ENCODE results near the gene CD248.
A peak's percentile ranks its signal among the peaks of the same experiment; 100 is the strongest.

Gene CD248

DNA sequence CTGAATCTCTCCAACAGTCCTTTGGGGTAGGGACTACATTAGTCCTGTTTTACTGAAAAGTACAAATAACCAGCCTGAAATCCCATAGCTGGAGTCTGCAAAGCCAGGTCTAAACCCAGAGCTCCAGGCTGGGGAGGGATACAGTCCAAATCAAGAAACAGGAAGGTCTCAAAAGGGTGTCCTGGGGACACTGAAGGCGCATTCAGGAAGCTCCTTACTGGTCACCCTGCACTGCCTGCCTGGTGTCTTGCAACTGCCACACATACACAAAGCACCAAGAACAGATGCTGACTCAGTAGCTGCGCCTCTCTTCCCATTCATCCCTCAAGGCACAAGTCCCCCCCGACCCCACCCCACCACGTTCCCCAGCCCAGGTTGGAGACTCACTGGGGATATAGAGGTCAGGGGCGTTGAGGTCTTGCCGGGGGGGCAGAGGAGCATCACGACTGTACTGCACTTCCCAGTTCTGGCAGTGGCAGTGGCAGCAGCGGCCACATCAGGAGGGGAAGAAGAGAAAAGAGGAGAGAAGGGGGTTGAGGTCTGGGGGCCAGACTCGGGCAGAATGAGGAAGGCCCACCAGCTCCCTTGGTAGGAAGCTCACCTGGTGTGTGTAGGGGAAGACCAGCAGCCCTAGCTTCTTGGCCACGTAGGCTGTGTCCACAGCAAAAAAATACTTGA, 29.5 kb downstream of the CD248 start:
- TF ChIP-seq, protein P1, sequence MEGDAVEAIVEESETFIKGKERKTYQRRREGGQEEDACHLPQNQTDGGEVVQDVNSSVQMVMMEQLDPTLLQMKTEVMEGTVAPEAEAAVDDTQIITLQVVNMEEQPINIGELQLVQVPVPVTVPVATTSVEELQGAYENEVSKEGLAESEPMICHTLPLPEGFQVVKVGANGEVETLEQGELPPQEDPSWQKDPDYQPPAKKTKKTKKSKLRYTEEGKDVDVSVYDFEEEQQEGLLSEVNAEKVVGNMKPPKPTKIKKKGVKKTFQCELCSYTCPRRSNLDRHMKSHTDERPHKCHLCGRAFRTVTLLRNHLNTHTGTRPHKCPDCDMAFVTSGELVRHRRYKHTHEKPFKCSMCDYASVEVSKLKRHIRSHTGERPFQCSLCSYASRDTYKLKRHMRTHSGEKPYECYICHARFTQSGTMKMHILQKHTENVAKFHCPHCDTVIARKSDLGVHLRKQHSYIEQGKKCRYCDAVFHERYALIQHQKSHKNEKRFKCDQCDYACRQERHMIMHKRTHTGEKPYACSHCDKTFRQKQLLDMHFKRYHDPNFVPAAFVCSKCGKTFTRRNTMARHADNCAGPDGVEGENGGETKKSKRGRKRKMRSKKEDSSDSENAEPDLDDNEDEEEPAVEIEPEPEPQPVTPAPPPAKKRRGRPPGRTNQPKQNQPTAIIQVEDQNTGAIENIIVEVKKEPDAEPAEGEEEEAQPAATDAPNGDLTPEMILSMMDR (IDR thresholded peaks at IDR 0.05): no peak

DNA sequence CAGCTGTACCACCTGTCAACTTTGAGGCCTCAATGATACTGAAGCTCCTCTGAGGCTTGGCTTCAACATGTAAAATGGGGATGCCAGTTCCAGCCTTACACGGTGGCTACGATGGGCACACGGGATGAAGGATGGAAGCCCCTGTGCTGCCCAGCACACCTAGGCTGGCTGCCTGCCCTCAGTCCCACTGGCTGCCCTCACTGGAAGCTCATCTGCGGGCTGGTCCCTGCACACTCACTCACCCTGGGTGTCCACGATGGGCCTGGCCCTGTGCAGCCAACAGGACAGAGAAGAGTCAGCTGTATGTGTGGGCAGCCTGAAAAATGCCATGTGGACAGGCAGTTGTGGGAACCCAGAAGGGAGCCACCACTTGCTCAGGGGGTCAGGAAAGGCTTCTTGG, 30.1 kb downstream of the CD248 start:
- TF ChIP-seq, protein P1 (IDR thresholded peaks at IDR 0.05): no peak

DNA sequence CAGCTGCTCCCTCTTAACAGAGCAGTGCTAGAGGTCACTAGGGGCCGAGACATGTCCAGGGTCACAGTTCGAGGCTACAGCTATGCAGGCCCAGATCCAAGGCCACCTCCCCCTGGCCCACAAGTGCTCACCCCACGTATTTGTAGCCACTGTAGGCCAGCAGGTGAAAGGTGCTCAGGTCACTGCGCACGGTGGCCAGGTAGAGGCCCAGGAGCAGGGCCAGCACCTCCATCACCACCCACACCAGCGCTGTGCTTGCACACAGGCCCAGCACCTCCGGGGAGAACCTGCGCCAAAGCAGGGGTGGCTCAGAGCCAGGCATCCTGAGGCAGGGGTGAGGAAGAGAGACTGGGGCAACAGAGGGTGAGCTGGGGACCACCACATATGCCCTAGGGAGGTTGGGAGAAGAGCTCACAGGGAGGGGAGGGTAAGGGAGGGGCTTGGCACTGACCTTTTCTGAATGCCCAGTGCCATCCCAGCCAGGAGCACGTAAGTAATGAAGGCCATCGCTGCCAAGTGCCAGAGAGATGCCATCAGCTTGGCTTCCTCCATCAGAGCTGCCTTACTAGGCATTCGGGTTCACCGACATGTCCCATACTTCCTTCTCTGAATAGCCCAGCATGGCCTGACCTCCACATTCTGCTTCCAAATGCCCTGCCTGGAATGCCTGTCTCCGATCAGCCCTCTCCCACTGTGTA, 31.4 kb downstream of the CD248 start:
- TF ChIP-seq, protein P1 (IDR thresholded peaks at IDR 0.05): no peak

DNA sequence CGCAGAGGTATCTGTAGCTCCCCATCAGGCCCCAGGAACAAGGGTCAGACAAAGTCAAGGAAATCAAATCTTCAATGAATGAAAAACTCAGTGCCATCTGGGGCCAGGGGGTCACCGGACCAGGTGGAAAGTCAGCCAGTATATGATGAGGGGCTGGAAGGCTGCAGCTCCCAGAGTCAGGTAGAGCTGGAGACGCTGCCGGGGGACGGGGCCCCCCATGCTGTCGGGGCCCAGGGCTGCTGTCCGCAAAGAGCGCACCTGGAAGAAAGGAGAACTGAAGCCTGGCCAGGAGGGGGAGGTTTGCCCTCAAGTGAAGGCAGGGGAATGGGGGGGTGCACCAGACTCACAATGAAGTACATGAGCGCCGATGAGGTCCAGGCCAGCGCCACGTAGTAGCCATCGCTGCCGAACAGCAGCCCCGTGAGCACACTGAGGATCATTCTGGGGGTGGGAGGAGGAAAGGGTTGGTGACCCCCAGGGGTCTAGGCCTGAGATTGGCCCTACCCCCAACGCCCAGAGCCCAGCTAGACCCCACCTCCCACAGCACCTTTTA, 32.2 kb downstream of the CD248 start:
- TF ChIP-seq, protein P1 (IDR thresholded peaks at IDR 0.05): no peak

DNA sequence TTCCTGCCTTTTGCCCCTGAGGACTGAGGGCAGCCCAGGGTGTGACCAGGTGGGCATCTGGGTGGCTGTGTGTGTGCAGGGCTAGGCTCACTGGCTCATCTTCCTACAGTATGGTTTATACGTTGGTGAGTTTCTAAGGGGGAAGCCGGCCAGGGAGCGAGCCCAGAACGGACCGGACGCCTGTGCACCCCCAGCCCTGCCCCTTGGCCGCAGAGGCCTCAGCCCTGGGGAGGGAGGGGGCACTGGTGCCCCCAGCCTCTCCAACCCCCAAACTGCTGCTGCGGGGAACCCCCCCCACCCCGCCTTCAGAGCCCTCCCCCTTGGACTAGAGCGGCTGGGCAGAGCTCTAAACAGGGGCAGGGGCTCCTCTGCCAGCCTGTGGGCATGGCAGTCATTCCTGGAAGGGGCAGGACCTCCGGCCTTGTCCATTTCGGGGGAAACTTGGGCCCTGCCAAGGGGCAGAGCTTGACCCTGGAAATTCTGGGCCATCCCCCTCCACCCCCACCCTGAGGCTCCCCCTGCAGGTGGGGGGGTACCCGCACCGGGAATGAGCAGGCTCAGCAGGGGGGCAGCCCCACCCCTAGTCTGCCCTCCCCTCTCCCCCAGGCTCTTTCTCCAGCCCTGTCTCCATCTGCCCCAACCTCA, 33.3 kb downstream of the CD248 start:
- TF ChIP-seq, protein P1 (IDR thresholded peaks at IDR 0.05): no peak

DNA sequence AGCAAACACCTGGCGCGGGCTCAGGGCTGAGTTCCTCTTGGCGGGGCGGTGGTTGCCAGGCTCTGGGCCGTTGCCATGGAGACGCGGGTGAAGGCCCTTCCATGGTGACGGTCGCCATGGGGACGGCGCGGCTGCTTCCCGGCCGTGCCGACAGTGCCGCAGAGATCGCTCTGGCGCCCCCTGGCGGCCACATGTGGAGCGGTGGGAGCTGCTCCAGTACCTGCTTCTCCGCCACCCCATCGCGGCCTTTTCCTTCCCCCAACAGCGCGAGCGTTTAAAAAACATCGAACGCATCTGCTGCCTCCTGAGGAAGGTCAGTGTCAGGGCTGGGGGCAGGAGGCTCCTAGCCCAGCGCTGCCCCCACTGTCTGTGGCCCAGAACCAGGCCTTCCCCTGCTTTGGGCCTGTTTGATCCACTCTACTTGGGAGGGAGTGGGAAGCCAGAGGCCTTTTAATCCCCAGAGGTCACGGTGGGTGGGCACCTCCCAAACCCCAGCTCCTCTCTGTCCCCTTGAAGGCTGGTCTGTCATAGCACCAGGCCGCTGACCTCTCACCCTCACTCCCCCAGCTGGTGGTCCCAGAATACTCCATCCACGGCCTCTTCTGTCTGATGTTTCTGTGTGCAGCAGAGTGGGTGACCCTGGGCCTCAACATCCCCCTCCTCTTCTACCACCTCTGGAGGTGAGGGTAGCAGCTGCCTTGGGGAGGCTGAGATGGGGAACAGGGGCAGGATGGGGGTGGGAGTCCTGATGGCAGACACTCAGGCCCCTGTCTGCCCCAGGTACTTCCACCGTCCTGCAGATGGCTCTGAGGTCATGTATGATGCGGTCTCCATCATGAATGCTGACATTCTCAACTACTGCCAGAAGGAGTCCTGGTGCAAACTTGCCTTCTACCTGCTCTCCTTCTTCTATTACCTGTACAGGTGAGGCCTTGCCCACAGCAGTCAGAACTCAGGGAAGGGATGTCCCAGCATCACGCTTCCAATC, 34.1 kb downstream of the CD248 start:
- TF ChIP-seq, protein P1 (IDR thresholded peaks at IDR 0.05): peak; percentile 97

All from LNCAP (cell line).